HEK293 (cell line): ENCODE data around the gene PCBP3.
"Not testable (repeated sequence)": the region's sequence is repeated elsewhere in the genome, so short reads cannot be mapped to it uniquely, and the experiment has no call there.

ENCODE experiments used
- CTCF ChIA-PET: fragments of 350-600 bp; formaldehyde crosslinking; extraction: SDS; loops from one replicate; lab custom pipeline; 2021; ENCODE audit warnings: antibody characterized with exemption; lab: Yijun Ruan, JAX
- POLR2A ChIA-PET: fragments of 300-600 bp; formaldehyde crosslinking; extraction: SDS; loops from one replicate; lab custom pipeline; 2020; ENCODE audit warnings: antibody characterized with exemption, inconsistent platforms; lab: Yijun Ruan, JAX
- H3K27ac ChIP-seq: fragments of 200-500 bp; sonication (Bioruptor generic); 2 replicates; pipeline ENCODE4 v1.5.1; 2014; ENCODE audit warnings: low read depth, low read length, control low read depth, inconsistent platforms; ENCODE audit errors: extremely low read depth
- H3K36me3 ChIP-seq, 2 experiments: fragments of 200-500 bp in 1 of 2; sonication (Bioruptor generic) in 1 of 2; 1 replicate in 1 of 2; 2 replicates in 1 of 2; pipeline ENCODE4 v1.5.1; 2014 to 2017; ENCODE audit warnings: inconsistent platforms in 2 of 2, low read length in 2 of 2; ENCODE audit not compliant: control insufficient read depth in 2 of 2, insufficient read depth in 1 of 2
- H3K4me1 ChIP-seq: fragments of 200-500 bp; sonication (Bioruptor generic); 2 replicates; pipeline ENCODE4 v1.5.1; 2014; ENCODE audit warnings: mild to moderate bottlenecking, low read length, inconsistent platforms; ENCODE audit not compliant: control insufficient read depth, insufficient read depth
- H3K4me3 ChIP-seq: 2 replicates; pipeline ENCODE4 v1.5.1; 2011; ENCODE audit warnings: low read depth, mild to moderate bottlenecking, control low read depth, low read length, moderate library complexity
- H3K9me3 ChIP-seq: fragments of 200-500 bp; sonication (Bioruptor generic); 2 replicates; pipeline ENCODE4 v1.5.1; 2014; ENCODE audit warnings: low read depth, low read length, inconsistent platforms; ENCODE audit not compliant: control insufficient read depth, insufficient read depth
- BCL11A ChIP-seq: fragments of 450-650 bp; formaldehyde crosslinking; IDR thresholded peaks from 2 replicates; pipeline ENCODE4 v1.5.1; 2016; ENCODE audit warnings: low read depth, missing biosample characterization, missing genetic modification characterization
- SCRT1 ChIP-seq: fragments of 450-650 bp; formaldehyde crosslinking; IDR thresholded peaks from 2 replicates; pipeline ENCODE4 v1.5.1; 2016; ENCODE audit warnings: missing biosample characterization, missing genetic modification characterization, borderline replicate concordance
- TCF7L2 ChIP-seq: IDR thresholded peaks from 2 replicates; pipeline ENCODE4 v1.6.1; 2011; ENCODE audit warnings: low read depth, mild to moderate bottlenecking, inconsistent platforms, low read length, moderate library complexity, borderline replicate concordance
- YY1 ChIP-seq: fragments of 450-650 bp; formaldehyde crosslinking; IDR thresholded peaks from 2 replicates; pipeline ENCODE4 v1.5.1; 2018; ENCODE audit warnings: missing biosample characterization, missing genetic modification characterization
- ZBTB17 ChIP-seq: fragments of 450-650 bp; formaldehyde crosslinking; IDR thresholded peaks from 2 replicates; pipeline ENCODE4 v1.5.1; 2016; ENCODE audit warnings: missing biosample characterization, missing genetic modification characterization
- ZBTB8A ChIP-seq: fragments of 450-650 bp; formaldehyde crosslinking; IDR thresholded peaks from 2 replicates; pipeline ENCODE4 v1.5.1; 2016; ENCODE audit warnings: missing biosample characterization, missing genetic modification characterization
- ZNF146 ChIP-seq: fragments of 450-650 bp; formaldehyde crosslinking; IDR thresholded peaks from 2 replicates; pipeline ENCODE4 v1.5.1; 2016; ENCODE audit warnings: missing biosample characterization, missing genetic modification characterization
- ZNF311 ChIP-seq: fragments of 450-650 bp; formaldehyde crosslinking; IDR thresholded peaks from 2 replicates; pipeline ENCODE4 v1.5.1; 2017; ENCODE audit warnings: missing biosample characterization, missing genetic modification characterization, borderline replicate concordance
- ZNF514 ChIP-seq: fragments of 450-650 bp; formaldehyde crosslinking; IDR thresholded peaks from 2 replicates; pipeline ENCODE4 v1.5.1; 2016; ENCODE audit warnings: missing biosample characterization, missing genetic modification characterization
- ZNF549 ChIP-seq: fragments of 450-650 bp; IDR thresholded peaks from 2 replicates; pipeline ENCODE4 v1.5.1; 2018; ENCODE audit warnings: missing biosample characterization, missing genetic modification characterization, mild to moderate bottlenecking, inconsistent platforms, moderate library complexity
- ZNF560 ChIP-seq: fragments of 450-650 bp; formaldehyde crosslinking; IDR thresholded peaks from 2 replicates; pipeline ENCODE4 v1.5.1; 2017; ENCODE audit warnings: missing biosample characterization, missing genetic modification characterization, borderline replicate concordance
- ZNF600 ChIP-seq: fragments of 450-650 bp; formaldehyde crosslinking; IDR thresholded peaks from 2 replicates; pipeline ENCODE4 v1.5.1; 2016; ENCODE audit warnings: missing biosample characterization, missing genetic modification characterization
- ZNF76 ChIP-seq: fragments of 450-650 bp; formaldehyde crosslinking; IDR thresholded peaks from 2 replicates; pipeline ENCODE4; 2016; ENCODE audit warnings: low read depth, missing biosample characterization, missing genetic modification characterization, borderline replicate concordance
- ZNF777 ChIP-seq: fragments of 450-650 bp; formaldehyde crosslinking; IDR thresholded peaks from 2 replicates; pipeline ENCODE4 v1.5.1; 2017; ENCODE audit warnings: missing biosample characterization, missing genetic modification characterization, borderline replicate concordance
- ZXDB ChIP-seq: fragments of 450-650 bp; formaldehyde crosslinking; IDR thresholded peaks from 2 replicates; pipeline ENCODE4 v1.5.1; 2016; ENCODE audit warnings: missing biosample characterization, missing genetic modification characterization
- TF ChIP-seq, protein P1 (sequence below): fragments of 450-650 bp; formaldehyde crosslinking; IDR thresholded peaks from 2 replicates; pipeline ENCODE4 v1.5.1; 2016; ENCODE audit warnings: missing biosample characterization, missing genetic modification characterization
- TF ChIP-seq, protein P2 (sequence below): fragments of 450-650 bp; IDR thresholded peaks from 2 replicates; pipeline ENCODE4 v1.5.1; 2018; ENCODE audit warnings: missing biosample characterization, missing genetic modification characterization
- TF ChIP-seq, protein P3 (sequence below): fragments of 450-650 bp; formaldehyde crosslinking; IDR thresholded peaks from 2 replicates; pipeline ENCODE4 v1.5.1; 2016; ENCODE audit warnings: missing biosample characterization, missing genetic modification characterization, borderline replicate concordance
- TF ChIP-seq, protein P4 (sequence below): fragments of 450-650 bp; formaldehyde crosslinking; IDR thresholded peaks from 2 replicates; pipeline ENCODE4 v1.5.1; 2016; ENCODE audit warnings: missing biosample characterization, missing genetic modification characterization
- TF ChIP-seq, protein P5 (sequence below): fragments of 450-650 bp; formaldehyde crosslinking; IDR thresholded peaks from 2 replicates; pipeline ENCODE4 v1.5.1; 2017; ENCODE audit warnings: missing biosample characterization, missing genetic modification characterization

The PCBP3 gene

DNA sequence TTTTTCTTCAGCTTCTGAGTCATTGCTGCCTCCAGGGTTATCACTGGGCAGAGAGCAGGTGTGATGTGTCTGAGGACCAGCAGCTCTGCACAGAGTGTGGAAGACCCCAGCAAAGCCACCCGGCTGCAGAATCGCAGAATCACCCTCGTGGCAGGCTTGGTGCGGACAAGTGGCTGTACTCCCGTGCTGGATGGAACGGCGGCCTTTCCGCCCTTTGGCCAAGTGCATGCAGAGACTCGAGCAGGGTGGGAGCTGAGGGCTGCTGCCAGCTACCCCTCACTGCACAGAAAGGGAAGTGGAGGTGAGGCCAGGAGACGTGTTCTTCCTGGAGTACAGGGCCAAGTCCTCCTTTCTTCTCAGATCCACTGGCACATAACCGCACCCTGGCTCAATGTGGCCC lies 162.5 kb downstream of the PCBP3 start:
- TF ChIP-seq ZNF514 (tag by site-specific recombination) (no peak), ZNF777 (tag by site-specific recombination) (no peak)
- TF ChIP-seq, all 188 proteins: peak for 0
- H3K4me1 ChIP-seq: no peaks in the 10 kb centered on the region
- no peak overlapping the region for H3K27ac ChIP-seq
- H3K9me3 ChIP-seq: no peaks in the 10 kb centered on the region
- POLR2A ChIA-PET: no interaction called here
- H3K4me3 ChIP-seq: no peak overlapping the region
- CTCF ChIA-PET: interaction anchor here (0.8 to 1.7 kb wide), 2 partner anchors 14 to 250 kb away, joined by 3 to 6 read pairs; no protein-coding TSS in a partner anchor
- no peaks in the 10 kb centered on the region for H3K36me3 ChIP-seq

DNA sequence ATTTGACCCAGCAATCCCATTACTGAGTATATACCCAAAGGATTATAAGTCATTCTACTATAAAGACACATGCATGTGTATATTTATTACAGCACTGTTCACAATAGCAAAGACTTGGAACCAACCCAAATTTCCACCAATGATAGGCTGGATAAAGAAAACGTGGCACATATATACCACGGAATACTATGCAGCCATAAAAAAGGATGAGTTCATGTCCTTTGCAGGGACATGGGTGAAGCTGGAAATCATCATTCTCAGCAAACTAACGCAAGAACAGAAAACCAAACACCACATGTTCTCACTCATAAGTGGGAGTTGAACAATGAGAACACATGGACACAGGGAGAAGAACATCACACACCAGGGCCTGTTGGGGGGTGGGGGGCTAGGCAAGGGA lies 165.1 kb downstream of the PCBP3 start:
- POLR2A ChIA-PET, CTCF ChIA-PET: not testable (repeated sequence)

DNA sequence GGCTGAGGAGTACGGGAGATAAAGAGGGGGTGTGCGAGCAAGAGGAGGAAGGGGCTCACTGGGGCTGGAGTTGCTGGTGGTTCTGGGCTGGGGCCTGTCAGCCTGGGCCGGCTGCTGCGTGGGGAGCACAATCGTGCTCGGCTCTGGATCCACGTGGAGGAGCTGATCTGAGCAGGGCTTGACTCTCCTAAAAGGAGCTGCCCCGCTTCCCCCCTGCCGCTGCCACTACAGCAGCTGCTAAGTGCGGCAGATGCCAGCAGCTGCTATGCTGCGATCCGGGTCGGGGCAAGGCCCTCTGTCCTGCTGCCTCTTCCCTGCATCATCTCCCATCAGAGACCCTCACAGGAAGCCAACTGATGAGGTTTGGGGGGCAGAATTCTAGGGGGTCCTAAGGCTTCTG lies 165.9 kb downstream of the PCBP3 start:
- ChIA-PET POLR2A (no interaction called here), CTCF (interaction anchor here (0.9 kb wide), 1 partner anchor 254 kb away, joined by 4 read pairs; no protein-coding TSS in a partner anchor)
- Histone ChIP-seq H3K27ac (no peak overlapping the region), H3K4me1 (no peaks in the 10 kb centered on the region), H3K36me3 (no peaks in the 10 kb centered on the region), H3K4me3 (no peak overlapping the region), H3K9me3 (no peaks in the 10 kb centered on the region)
- no peak for TF ChIP-seq ZBTB17 (tag by site-specific recombination)
- TF ChIP-seq YY1 (tag by site-specific recombination): no peak
- TF ChIP-seq, protein P1, sequence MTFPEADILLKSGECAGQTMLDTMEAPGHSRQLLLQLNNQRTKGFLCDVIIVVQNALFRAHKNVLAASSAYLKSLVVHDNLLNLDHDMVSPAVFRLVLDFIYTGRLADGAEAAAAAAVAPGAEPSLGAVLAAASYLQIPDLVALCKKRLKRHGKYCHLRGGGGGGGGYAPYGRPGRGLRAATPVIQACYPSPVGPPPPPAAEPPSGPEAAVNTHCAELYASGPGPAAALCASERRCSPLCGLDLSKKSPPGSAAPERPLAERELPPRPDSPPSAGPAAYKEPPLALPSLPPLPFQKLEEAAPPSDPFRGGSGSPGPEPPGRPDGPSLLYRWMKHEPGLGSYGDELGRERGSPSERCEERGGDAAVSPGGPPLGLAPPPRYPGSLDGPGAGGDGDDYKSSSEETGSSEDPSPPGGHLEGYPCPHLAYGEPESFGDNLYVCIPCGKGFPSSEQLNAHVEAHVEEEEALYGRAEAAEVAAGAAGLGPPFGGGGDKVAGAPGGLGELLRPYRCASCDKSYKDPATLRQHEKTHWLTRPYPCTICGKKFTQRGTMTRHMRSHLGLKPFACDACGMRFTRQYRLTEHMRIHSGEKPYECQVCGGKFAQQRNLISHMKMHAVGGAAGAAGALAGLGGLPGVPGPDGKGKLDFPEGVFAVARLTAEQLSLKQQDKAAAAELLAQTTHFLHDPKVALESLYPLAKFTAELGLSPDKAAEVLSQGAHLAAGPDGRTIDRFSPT: no peak
- no peak for TF ChIP-seq ZNF549 (tag by site-specific recombination)
- no peak for TF ChIP-seq ZBTB8A (tag by site-specific recombination)

More for the DNA sequence above, 165.1 kb downstream of the PCBP3 start:
- H3K4me3 ChIP-seq, H3K4me1 ChIP-seq, H3K9me3 ChIP-seq, H3K27ac ChIP-seq, H3K36me3 ChIP-seq: not testable (repeated sequence)
- TF ChIP-seq ZNF146: peak; percentile 98

DNA sequence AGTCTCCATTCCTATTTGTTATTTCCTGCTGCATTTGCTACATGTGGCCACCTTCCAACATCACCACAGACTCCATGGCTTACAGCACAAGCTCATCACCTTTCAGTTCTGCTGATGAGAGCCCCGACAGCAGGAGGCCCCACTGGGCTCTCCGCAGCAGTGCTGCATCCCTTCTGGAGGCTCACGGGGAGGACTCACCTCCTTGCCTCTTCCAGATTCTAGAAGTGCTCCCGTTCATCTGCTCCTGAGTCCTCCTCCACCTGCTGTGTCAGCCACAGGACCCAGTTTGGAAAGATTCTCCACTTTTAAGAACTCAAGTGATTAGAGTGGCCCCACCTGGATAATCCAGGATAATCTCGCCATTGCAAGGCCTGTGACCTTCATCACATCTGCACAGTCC lies 167.6 kb downstream of the PCBP3 start:
- CTCF ChIA-PET: interaction anchor here (1.3 kb wide), 1 partner anchor 9 kb away, joined by 9 read pairs; no protein-coding TSS in a partner anchor
- Histone ChIP-seq H3K4me1 (no peaks in the 10 kb centered on the region), H3K27ac (no peak overlapping the region), H3K9me3 (no peaks in the 10 kb centered on the region), H3K36me3 (no peaks in the 10 kb centered on the region), H3K4me3 (no peak overlapping the region)
- POLR2A ChIA-PET: no interaction called here
- TF ChIP-seq TCF7L2 (no peak), ZNF311 (no peak), SCRT1 (tag by site-specific recombination) (no peak), BCL11A (no peak), ZXDB (no peak), ZNF600 (tag by site-specific recombination) (no peak), ZNF76 (tag by site-specific recombination) (no peak), ZNF560 (tag by site-specific recombination) (no peak)
- TF ChIP-seq, protein P2, sequence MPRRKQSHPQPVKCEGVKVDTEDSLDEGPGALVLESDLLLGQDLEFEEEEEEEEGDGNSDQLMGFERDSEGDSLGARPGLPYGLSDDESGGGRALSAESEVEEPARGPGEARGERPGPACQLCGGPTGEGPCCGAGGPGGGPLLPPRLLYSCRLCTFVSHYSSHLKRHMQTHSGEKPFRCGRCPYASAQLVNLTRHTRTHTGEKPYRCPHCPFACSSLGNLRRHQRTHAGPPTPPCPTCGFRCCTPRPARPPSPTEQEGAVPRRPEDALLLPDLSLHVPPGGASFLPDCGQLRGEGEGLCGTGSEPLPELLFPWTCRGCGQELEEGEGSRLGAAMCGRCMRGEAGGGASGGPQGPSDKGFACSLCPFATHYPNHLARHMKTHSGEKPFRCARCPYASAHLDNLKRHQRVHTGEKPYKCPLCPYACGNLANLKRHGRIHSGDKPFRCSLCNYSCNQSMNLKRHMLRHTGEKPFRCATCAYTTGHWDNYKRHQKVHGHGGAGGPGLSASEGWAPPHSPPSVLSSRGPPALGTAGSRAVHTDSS: no peak
- TF ChIP-seq, protein P3, sequence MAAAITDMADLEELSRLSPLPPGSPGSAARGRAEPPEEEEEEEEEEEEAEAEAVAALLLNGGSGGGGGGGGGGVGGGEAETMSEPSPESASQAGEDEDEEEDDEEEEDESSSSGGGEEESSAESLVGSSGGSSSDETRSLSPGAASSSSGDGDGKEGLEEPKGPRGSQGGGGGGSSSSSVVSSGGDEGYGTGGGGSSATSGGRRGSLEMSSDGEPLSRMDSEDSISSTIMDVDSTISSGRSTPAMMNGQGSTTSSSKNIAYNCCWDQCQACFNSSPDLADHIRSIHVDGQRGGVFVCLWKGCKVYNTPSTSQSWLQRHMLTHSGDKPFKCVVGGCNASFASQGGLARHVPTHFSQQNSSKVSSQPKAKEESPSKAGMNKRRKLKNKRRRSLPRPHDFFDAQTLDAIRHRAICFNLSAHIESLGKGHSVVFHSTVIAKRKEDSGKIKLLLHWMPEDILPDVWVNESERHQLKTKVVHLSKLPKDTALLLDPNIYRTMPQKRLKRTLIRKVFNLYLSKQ (tag by site-specific recombination): no peak
- TF ChIP-seq, protein P4, sequence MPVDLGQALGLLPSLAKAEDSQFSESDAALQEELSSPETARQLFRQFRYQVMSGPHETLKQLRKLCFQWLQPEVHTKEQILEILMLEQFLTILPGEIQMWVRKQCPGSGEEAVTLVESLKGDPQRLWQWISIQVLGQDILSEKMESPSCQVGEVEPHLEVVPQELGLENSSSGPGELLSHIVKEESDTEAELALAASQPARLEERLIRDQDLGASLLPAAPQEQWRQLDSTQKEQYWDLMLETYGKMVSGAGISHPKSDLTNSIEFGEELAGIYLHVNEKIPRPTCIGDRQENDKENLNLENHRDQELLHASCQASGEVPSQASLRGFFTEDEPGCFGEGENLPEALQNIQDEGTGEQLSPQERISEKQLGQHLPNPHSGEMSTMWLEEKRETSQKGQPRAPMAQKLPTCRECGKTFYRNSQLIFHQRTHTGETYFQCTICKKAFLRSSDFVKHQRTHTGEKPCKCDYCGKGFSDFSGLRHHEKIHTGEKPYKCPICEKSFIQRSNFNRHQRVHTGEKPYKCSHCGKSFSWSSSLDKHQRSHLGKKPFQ (tag by site-specific recombination): no peak
- TF ChIP-seq, protein P5, sequence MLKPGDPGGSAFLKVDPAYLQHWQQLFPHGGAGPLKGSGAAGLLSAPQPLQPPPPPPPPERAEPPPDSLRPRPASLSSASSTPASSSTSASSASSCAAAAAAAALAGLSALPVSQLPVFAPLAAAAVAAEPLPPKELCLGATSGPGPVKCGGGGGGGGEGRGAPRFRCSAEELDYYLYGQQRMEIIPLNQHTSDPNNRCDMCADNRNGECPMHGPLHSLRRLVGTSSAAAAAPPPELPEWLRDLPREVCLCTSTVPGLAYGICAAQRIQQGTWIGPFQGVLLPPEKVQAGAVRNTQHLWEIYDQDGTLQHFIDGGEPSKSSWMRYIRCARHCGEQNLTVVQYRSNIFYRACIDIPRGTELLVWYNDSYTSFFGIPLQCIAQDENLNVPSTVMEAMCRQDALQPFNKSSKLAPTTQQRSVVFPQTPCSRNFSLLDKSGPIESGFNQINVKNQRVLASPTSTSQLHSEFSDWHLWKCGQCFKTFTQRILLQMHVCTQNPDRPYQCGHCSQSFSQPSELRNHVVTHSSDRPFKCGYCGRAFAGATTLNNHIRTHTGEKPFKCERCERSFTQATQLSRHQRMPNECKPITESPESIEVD (tag by site-specific recombination): no peak
